HG02623 (cell line): ENCODE data around the gene TMEM176A.
"Not testable (repeated sequence)": the region's sequence is repeated elsewhere in the genome, so short reads cannot be mapped to it uniquely, and the experiment has no call there.

Experiments
- ATAC-seq: cut with Tn5 transposase; IDR thresholded peaks from one replicate; pipeline ENCODE4 v1.9.1; 2021; ENCODE audit warnings: moderate library complexity; ENCODE audit not compliant: unreplicated experiment

TMEM176A gene

GRCh38 chr7:150807616-150808438 is 7.3 kb downstream of the TMEM176A start:
- ATAC-seq, result not testable (repeated sequence)

GRCh38 chr7:150814328-150815001 is 13.9 kb downstream of the TMEM176A start:
- ATAC-seq, result no peak

DNA sequence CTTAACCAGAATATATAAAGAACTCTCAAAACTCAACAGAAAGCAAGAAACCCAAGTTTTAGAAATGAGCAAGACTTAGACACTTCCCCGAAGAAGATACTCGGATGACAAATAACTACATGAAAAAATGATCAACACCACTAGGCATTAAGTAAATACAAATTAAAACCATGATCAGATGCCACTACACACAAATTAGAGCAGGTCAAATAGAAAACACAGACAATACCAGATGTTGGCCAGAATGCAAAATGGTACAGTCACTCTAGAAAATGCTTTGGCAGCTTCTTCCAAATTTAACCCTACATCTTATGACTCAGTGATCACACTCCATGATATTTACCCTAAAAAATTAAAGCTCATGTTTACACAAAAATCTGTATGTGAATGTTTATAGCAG is 18.4 kb downstream of the TMEM176A start:
- no peak for ATAC-seq

- ATAC-seq, result no peak
Measured at GRCh38 chr7:150820148-150820547, 19.6 kb downstream of the TMEM176A start.

- no peak for ATAC-seq
Measured at GRCh38 chr7:150820578-150821198, 20.1 kb downstream of the TMEM176A start.

DNA sequence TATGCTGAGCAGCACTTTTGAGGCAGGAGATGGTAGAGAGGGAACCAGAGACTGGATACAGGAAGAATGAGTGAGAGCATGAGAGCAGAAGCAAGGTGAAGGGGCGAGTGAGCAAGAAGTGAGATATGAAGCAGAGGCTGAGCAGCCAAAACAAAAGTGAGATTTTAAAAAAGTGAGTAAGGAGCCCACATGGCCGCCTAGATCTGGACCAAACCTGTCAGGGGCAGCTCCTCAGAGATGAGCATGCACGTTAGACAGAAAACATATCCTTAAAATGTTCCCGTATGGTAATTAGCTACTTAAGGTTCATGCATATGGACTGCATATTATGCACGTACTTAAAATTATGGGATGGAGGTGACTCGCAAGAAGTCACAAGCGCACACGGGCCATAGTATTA is 22.5 kb downstream of the TMEM176A start:
- ATAC-seq, result no peak

DNA sequence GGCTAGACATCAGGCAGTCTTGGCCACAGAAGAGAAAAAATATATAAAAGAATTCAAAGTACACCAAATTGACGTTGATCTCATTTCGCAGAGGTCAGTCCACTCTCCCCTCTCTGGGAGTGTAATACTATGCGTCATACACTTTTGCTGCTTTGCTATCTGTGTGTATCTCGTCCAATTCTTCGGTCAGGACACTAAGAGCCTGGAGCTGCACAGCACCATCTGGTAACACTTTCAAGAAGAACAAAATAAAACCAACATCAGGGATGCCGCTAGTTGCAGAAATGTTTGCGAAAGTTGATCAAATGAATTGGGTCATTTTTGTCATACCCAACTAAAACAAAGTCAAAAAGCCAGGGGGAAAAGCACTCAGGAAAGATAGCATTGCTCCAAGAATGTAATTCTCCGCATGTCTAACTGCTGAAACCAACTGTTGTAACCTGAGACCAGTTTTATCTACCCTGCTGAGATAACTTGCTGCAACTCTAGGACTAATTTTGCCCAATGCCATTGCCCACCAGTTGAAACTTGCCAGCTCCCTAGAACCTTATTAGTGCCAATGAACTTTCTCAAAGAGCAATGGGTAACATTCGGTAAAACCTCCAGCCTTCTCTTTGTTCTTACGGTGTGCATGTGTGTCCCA is 23.0 kb downstream of the TMEM176A start:
- no peak for ATAC-seq

DNA sequence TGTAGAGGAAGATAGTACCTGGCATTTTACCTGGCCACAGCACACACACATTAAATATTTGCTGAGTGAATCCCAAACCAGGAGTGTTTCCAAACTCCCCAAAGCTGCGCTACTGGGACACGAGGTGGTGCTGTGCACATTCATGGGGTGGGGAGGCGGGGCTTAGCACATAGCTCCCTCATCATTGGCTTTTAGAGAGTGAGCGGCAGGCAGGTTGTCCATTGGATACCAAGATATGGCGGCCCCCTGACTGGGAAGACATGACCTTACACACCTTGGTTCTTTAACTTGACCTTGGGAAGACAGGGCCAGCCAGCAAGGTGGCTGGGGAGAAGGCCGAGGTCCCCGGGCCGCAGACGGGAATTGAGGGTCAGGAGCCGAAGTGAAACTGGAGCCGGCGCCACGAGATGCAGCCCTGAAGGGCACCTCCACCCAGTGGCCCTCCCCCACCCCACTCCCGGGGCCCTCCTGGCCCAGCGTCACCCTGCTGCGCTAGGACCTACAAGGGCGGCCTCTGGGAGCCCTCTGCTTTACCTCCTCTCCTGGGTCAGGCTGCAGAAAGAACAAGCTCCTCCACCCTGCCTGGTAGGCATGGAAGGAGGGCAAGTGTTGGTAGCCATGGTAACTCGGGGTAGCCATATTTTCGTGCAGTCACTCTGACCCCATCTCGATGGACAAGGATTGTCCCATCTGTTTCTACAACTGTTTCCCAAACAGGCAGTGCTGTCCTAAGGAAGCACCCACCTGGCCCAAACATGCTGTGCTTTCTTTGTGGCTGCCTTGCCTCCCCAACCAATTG is 24.0 kb downstream of the TMEM176A start:
- ATAC-seq, result no peak

GRCh38 chr7:150826061-150826849 is 25.7 kb downstream of the TMEM176A start:
- ATAC-seq, result no peak

GRCh38 chr7:150828384-150828783 is 27.8 kb downstream of the TMEM176A start:
- ATAC-seq, result no peak

DNA sequence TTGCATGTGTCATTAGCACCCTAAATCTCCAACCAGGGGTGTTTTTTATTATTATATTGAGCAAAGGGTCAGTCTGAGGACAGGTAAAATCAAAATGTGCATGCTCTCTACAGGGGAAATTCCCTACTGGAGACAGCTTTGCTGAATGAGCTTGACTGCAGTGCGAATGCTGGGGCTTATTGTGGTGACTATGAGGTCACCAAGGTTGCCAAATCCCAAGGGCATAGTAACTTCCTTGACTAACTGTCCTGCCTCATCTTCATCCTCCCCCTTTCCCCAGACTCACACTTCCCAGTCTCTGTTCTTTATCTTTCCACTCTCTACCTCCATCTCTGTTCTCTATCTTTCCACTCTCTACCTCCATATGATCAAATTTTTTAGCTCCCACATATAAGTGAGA is 28.9 kb downstream of the TMEM176A start:
- no peak for ATAC-seq

GRCh38 chr7:150830937-150831336 is 30.4 kb downstream of the TMEM176A start:
- no peak for ATAC-seq

DNA sequence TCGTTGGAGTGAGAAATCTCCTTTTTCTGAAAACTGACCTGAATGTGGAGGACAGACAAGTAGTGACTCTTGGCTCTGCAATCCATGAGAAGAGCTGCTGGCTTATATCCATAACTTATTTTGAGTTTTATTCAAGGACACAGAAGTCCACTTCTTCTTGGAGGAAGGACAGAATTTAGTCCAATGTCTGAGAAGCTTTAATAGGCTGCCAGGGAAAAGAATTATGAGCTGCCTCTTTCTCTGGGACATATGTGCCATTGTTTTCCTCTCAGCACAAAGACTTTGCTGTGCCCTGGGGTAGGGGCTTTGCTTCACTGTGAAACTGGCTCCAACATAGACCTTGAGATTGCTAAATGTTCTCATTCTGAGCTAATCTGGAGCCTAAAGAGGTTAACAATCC is 31.3 kb downstream of the TMEM176A start:
- ATAC-seq, result no peak

DNA sequence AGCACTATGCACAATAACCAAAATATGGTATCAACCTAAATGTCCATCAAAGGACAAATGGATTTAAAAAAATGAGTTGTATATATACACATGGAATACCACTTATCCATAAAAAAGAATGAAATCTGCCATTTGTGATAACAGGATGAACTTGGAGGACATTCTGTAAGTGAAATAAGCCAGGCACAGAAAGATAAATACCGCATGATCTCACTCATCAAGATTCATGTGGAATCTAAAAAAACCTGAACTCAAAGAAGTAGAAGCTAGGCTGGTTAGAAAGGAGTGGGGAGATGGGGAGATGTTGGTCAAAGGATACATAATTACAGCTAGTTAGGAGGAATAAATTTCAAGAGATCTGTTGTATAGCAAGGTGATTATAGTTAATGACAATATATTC is 34.5 kb downstream of the TMEM176A start:
- no peak for ATAC-seq

GRCh38 chr7:150835702-150836280 is 35.2 kb downstream of the TMEM176A start:
- ATAC-seq, result no peak

GRCh38 chr7:150838965-150839650 is 38.5 kb downstream of the TMEM176A start:
- no peak for ATAC-seq

DNA sequence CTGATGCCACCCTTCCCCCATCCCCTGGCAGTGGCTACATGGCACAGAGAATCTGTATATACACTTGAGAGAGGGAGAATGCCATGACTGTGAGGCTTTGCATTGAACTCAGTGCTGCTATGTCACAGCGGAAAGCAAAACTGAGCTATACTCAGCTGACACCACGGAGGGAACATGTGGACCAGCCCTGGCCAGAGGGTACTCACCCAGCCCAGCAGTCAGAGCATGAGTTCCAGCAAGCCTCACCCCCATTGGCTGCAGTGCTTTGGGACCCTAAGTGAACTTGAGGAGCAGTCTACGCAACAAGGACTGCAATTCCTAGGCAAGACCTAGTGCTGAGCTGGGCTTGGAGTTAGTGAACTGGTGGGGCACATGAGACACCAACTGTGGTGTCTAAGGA is 41.4 kb downstream of the TMEM176A start:
- no peak for ATAC-seq

GRCh38 chr7:150842716-150843115 is 42.1 kb downstream of the TMEM176A start:
- no peak for ATAC-seq

DNA sequence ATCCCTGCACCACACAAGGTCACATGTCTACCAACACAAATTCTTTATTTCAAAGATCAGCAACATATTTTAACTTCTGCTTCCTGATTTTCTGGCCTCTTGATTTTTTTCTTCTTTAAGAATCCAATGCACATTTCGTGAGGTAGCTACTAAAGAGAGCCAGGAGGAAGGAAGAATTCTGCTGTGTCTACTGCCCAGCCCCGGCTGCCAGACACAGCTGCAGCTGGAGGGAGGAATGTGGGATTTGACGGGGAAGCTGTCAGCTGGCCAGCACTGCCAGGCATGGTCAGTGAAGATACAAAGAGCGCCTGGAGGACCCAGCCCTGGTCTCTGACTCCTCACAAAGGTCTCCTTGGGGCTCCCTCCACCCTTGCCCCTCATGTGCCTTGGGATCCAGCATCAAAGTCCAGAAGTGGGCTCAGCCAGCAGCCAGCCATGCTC is 44.9 kb downstream of the TMEM176A start:
- no peak for ATAC-seq
